Measurements from ENCODE around the gene CNPY1. TPM values are rescaled to one million over a fixed set of nuclear protein-coding genes. Genes with fewer than 3 reads are reported as not detected.
A peak's percentile ranks its signal among the peaks of the same experiment; 100 is the strongest.

Gene CNPY1
- total RNA-seq, 1 donor from 2014 or later: not detected

GRCh38 chr7:155568842-155569494, 22.6 kb upstream of the CNPY1 start:
- Mint-ChIP-seq H3K36me3 (ENCODE audit: low read depth, unreplicated experiment) (no peaks in the 10 kb centered on the region), H3K9me3 (ENCODE audit: unreplicated experiment) (no peaks in the 10 kb centered on the region), H3K27ac (ENCODE audit: unreplicated experiment) (no peak overlapping the region), H3K4me3 (ENCODE audit: unreplicated experiment) (no peak overlapping the region), H3K27me3 (ENCODE audit: low read depth, unreplicated experiment) (peaks cover 41% of the 10 kb centered on the region), H3K4me1 (ENCODE audit: low read depth, unreplicated experiment) (peaks cover 4% of the 10 kb centered on the region)
- no peaks in the 10 kb centered on the region for H3K36me3 ChIP-seq (ENCODE audit: insufficient read depth, low read length)
- TF ChIP-seq EZH2 (IDR thresholded peaks at IDR 0.05; ENCODE audit: insufficient read depth, low read length): no peak
- TF ChIP-seq, protein P1, sequence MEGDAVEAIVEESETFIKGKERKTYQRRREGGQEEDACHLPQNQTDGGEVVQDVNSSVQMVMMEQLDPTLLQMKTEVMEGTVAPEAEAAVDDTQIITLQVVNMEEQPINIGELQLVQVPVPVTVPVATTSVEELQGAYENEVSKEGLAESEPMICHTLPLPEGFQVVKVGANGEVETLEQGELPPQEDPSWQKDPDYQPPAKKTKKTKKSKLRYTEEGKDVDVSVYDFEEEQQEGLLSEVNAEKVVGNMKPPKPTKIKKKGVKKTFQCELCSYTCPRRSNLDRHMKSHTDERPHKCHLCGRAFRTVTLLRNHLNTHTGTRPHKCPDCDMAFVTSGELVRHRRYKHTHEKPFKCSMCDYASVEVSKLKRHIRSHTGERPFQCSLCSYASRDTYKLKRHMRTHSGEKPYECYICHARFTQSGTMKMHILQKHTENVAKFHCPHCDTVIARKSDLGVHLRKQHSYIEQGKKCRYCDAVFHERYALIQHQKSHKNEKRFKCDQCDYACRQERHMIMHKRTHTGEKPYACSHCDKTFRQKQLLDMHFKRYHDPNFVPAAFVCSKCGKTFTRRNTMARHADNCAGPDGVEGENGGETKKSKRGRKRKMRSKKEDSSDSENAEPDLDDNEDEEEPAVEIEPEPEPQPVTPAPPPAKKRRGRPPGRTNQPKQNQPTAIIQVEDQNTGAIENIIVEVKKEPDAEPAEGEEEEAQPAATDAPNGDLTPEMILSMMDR (IDR thresholded peaks at IDR 0.05; ENCODE audit: insufficient read depth, low read depth, low read length): no peak
- FAIRE-seq (no peak), DNase-seq (ENCODE audit: low read depth) (no peak)
- H3K4me2 ChIP-seq (ENCODE audit: low read length): no peak overlapping the region
- H3K9ac ChIP-seq (ENCODE audit: low read length): no peak overlapping the region
- H3K27ac ChIP-seq (ENCODE audit: low read depth, low read length): no peak overlapping the region
- H3K27me3 ChIP-seq (ENCODE audit: insufficient read depth, low read length): no peaks in the 10 kb centered on the region
- no peak overlapping the region for H3K4me3 ChIP-seq (ENCODE audit: insufficient read depth, low read depth, low read length)
- H2AFZ ChIP-seq (ENCODE audit: low read depth, low read length): no peak overlapping the region
- no peaks in the 10 kb centered on the region for H4K20me1 ChIP-seq (ENCODE audit: insufficient read depth, low read length)
- no peaks in the 10 kb centered on the region for H3K4me1 ChIP-seq (ENCODE audit: insufficient read depth, low read length)
- H3K9me3 ChIP-seq (ENCODE audit: insufficient read depth, low read depth, low read length): no peaks in the 10 kb centered on the region
- no peaks in the 10 kb centered on the region for H3K79me2 ChIP-seq (ENCODE audit: insufficient read depth, low read length)

DNA sequence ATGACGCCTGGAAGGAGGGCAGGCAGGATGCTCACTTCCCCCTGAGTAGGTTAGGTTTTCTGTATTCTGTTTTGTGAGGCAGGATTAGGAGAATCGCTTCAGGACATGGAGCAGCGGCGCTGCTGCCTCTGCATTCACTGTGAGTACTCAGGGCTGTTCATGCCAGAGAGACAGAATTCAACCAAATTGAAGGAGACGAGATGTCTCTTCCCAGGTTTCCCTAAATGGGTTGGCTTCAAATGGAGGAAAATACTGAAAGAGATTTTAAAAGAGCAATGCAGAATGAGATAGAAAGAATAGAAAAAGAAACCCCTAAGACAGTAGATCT, 21.9 kb upstream of the CNPY1 start:
- H3K27me3 Mint-ChIP-seq (ENCODE audit: low read depth, unreplicated experiment): peaks cover 41% of the 10 kb centered on the region
- Histone ChIP-seq H4K20me1 (ENCODE audit: insufficient read depth, low read length) (no peaks in the 10 kb centered on the region), H3K4me3 (ENCODE audit: insufficient read depth, low read depth, low read length) (no peak overlapping the region), H3K9ac (ENCODE audit: low read length) (no peak overlapping the region), H3K4me1 (ENCODE audit: insufficient read depth, low read length) (no peaks in the 10 kb centered on the region), H2AFZ (ENCODE audit: low read depth, low read length) (no peak overlapping the region), H3K27me3 (ENCODE audit: insufficient read depth, low read length) (no peaks in the 10 kb centered on the region), H3K36me3 (ENCODE audit: insufficient read depth, low read length) (no peaks in the 10 kb centered on the region), H3K79me2 (ENCODE audit: insufficient read depth, low read length) (no peaks in the 10 kb centered on the region), H3K9me3 (ENCODE audit: insufficient read depth, low read depth, low read length) (no peaks in the 10 kb centered on the region), H3K27ac (ENCODE audit: low read depth, low read length) (no peak overlapping the region), H3K4me2 (ENCODE audit: low read length) (no peak overlapping the region)
- no peak overlapping the region for H3K4me3 Mint-ChIP-seq (ENCODE audit: unreplicated experiment)
- no peak for TF ChIP-seq EZH2 (IDR thresholded peaks at IDR 0.05; ENCODE audit: insufficient read depth, low read length)
- TF ChIP-seq, protein P1 (IDR thresholded peaks at IDR 0.05; ENCODE audit: insufficient read depth, low read depth, low read length): no peak
- H3K9me3 Mint-ChIP-seq (ENCODE audit: unreplicated experiment): no peaks in the 10 kb centered on the region
- H3K36me3 Mint-ChIP-seq (ENCODE audit: low read depth, unreplicated experiment): no peaks in the 10 kb centered on the region
- FAIRE-seq (no peak), DNase-seq (ENCODE audit: low read depth) (no peak)
- peaks cover 4% of the 10 kb centered on the region for H3K4me1 Mint-ChIP-seq (ENCODE audit: low read depth, unreplicated experiment)
- no peak overlapping the region for H3K27ac Mint-ChIP-seq (ENCODE audit: unreplicated experiment)

DNA sequence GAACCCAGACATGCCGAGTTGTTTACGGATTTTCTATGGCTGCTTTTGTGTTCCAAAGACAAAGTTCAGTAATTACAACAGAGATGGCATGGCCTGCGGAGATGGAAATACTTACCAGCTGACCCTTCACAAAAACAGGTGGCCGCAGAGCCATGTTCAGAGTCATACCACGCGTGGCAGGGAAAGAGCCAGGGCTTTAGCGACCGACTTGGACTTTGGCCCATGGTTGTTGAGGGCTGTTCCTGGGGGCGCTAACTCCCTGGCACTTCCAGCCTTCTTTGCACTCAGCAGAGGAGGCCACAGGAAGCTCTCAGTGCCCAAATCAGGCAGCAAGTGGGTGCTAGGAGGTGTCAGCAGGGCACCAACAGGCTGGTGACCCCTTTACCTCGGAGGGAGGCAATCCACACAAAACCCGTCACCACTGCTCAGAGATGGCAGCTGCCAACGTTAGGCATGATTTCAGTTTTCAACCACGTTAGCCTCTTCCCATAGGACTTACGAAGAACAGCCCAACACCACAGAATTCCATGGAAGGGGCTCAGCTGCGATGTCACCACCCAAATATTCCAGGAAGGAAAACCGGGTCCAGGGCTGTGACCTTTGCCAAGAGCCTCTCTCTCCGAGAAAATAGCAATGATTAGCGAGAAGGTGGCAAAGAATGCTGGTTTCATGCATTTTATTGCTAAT, 21.4 kb upstream of the CNPY1 start:
- Mint-ChIP-seq H3K4me3 (ENCODE audit: unreplicated experiment) (peak overlapping the region; percentile 50), H3K27ac (ENCODE audit: unreplicated experiment) (no peak overlapping the region), H3K36me3 (ENCODE audit: low read depth, unreplicated experiment) (no peaks in the 10 kb centered on the region), H3K27me3 (ENCODE audit: low read depth, unreplicated experiment) (peaks cover 39% of the 10 kb centered on the region), H3K9me3 (ENCODE audit: unreplicated experiment) (no peaks in the 10 kb centered on the region), H3K4me1 (ENCODE audit: low read depth, unreplicated experiment) (peaks cover 4% of the 10 kb centered on the region)
- no peak for TF ChIP-seq EZH2 (IDR thresholded peaks at IDR 0.05; ENCODE audit: insufficient read depth, low read length)
- TF ChIP-seq, protein P1 (IDR thresholded peaks at IDR 0.05; ENCODE audit: insufficient read depth, low read depth, low read length): no peak
- Histone ChIP-seq H3K27me3 (ENCODE audit: insufficient read depth, low read length) (no peaks in the 10 kb centered on the region), H3K9me3 (ENCODE audit: insufficient read depth, low read depth, low read length) (no peaks in the 10 kb centered on the region), H2AFZ (ENCODE audit: low read depth, low read length) (no peak overlapping the region), H3K9ac (ENCODE audit: low read length) (no peak overlapping the region), H3K27ac (ENCODE audit: low read depth, low read length) (no peak overlapping the region), H3K79me2 (ENCODE audit: insufficient read depth, low read length) (no peaks in the 10 kb centered on the region), H3K4me1 (ENCODE audit: insufficient read depth, low read length) (no peaks in the 10 kb centered on the region), H4K20me1 (ENCODE audit: insufficient read depth, low read length) (no peaks in the 10 kb centered on the region), H3K36me3 (ENCODE audit: insufficient read depth, low read length) (no peaks in the 10 kb centered on the region), H3K4me2 (ENCODE audit: low read length) (no peak overlapping the region), H3K4me3 (ENCODE audit: insufficient read depth, low read depth, low read length) (no peak overlapping the region)
- no peak for DNase-seq (ENCODE audit: low read depth)
- FAIRE-seq: no peak
